ENCODE data around the gene SUSD6.

- TF ChIP-seq CTCF (IDR thresholded peaks at IDR 0.05) = no peak
- TF ChIP-seq POLR2A (IDR thresholded peaks at IDR 0.05) = no peak
Measured at GRCh38 chr14:69669375-69669774, 58.0 kb downstream of the SUSD6 start.
